ENCODE results near the gene GPR4.

Gene GPR4

DNA sequence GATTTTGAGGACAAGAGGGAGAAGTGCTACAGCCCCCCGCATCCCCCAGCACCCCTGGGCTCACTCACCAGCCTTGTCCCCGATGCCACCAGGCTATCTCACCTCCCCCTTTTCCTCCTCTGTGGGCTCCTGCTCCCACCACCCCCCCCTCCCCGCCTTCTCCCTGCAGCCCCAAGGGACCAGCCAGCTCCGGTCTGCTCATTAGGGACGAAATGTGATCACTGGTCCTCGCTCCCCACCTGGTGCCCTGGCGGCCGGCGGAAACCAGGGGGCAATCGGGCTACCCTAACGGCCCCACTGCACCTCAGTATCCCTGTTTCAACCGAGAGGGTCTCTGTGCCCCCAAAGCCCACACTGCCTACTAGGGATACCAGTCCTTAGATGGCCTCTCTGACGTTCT, 2.7 kb downstream of the GPR4 start:
- POLR2A ChIA-PET, result no interaction called here
- CTCF ChIA-PET, result interaction anchor here (1.3 kb wide), 1 partner anchor 43 kb away, joined by 4 read pairs; no protein-coding TSS in a partner anchor
- TF ChIP-seq SP1 (IDR thresholded peaks at IDR 0.05), result no peak
- DNase-seq (ENCODE audit: extremely low spot score), result no peak

DNA sequence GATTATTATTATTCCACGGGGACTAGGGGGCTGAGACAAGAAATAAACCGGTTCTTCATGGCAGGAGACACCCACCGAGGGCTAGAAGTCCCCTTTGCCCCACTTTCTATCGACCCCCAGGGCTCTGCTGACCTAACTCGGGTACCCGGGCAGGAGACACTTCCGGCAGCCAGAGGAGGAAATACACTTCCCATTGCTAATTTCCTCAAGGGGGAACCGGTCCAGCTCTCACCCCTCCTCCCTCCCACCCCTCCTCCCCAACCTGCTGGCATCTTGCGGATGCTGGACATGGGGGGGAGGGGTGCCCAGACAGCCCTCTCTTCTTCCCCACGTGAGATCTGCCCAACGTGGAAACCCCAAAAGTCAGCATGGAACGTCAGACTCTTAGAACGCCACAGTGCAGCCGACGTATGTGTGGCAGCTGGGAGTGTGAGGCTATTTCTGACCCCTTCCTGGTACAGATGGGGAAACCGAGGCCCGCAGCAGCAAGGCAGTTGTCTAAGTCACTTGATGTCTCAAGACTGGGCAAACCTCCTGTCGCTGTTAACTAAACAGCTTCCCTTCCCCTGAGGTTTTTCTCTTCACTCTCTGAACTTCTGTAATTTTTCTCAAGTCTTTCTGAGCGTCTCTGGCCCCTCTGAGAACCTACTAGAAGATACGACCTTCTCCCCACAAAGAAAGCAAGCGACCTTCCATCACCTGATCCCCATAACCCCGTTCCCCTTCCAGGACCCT, 3.6 kb downstream of the GPR4 start:
- ChIA-PET POLR2A (interaction anchor here (0.7 to 1.2 kb wide), 2 partner anchors 14 to 94 kb away, joined by 4 to 5 read pairs; partner anchors contain the start of genes QPCTL and SNRPD2), CTCF (interaction anchor here (1.2 to 1.3 kb wide), 2 partner anchors 8 to 44 kb away, joined by 4 to 5 read pairs; no protein-coding TSS in a partner anchor)
- TF ChIP-seq FOXK2 (IDR thresholded peaks at IDR 0.05) (no peak), LEF1 (IDR thresholded peaks at IDR 0.05; ENCODE audit: borderline replicate concordance) (no peak), FOXA1 (IDR thresholded peaks at IDR 0.05) (no peak), ZNF384 (IDR thresholded peaks at IDR 0.05) (no peak), TARDBP (IDR thresholded peaks at IDR 0.05) (no peak), ELF4 (IDR thresholded peaks at IDR 0.05) (no peak), NFRKB (IDR thresholded peaks at IDR 0.05) (no peak), CTBP1 (IDR thresholded peaks at IDR 0.05; ENCODE audit: borderline replicate concordance) (no peak)
- DNase-seq (ENCODE audit: extremely low spot score), result no peak

DNA sequence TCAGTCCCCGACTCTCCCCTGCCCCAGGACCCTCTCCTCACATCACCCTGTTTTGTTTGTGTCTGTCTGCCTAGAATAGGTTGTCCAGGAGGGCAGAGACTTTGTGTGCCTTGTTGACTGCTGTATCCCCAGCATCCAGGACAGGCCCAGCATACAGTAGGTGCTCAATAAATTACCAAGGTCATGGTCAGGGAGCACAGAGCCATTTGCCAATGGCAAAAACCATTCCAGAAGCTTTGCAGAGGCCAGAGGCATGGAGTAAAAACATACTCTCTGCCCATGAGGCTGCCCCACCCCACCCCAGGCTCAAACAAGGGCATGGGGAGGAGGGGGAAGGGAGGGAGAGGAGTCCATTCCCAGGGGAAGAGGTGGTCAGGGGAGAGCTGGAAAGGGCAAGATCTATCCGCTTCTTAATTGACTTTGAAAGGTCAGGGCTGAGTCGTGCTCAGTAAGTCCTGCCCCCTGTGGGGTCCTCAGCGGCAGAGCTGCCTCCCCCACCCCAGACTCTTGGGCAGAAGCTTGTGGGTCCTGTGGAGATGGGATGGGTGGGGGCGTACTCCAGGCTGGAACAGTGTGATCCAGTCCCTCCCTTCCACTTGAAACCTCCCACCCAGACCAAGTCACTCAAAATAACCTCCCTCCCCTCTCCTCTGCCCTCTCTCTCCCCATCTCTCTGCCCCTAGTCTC, 4.4 kb downstream of the GPR4 start:
- POLR2A ChIA-PET, result interaction anchor here (1.2 kb wide), 1 partner anchor 13 kb away, joined by 4 read pairs; no protein-coding TSS in a partner anchor
- CTCF ChIA-PET, result interaction anchor here (1.1 to 1.3 kb wide), 3 partner anchors 9 to 45 kb away, joined by 3 to 5 read pairs (median 4); no protein-coding TSS in a partner anchor
- DNase-seq (ENCODE audit: extremely low spot score), result no peak
- TF ChIP-seq ARNT (IDR thresholded peaks at IDR 0.05), result no peak
- no peak for TF ChIP-seq FOXK2 (IDR thresholded peaks at IDR 0.05)
- TF ChIP-seq HDGF (IDR thresholded peaks at IDR 0.05; ENCODE audit: borderline replicate concordance), result no peak
- TF ChIP-seq L3MBTL2 (conservative IDR thresholded peaks at IDR 0.05), result no peak
- TF ChIP-seq TARDBP (IDR thresholded peaks at IDR 0.05), result no peak
- TF ChIP-seq ELF4 (IDR thresholded peaks at IDR 0.05), result no peak
- TF ChIP-seq ZNF384 (IDR thresholded peaks at IDR 0.05), result no peak
- TF ChIP-seq SP1 (IDR thresholded peaks at IDR 0.05), result no peak
- no peak for TF ChIP-seq NFRKB (IDR thresholded peaks at IDR 0.05)
- TF ChIP-seq LEF1 (IDR thresholded peaks at IDR 0.05; ENCODE audit: borderline replicate concordance), result no peak
- TF ChIP-seq FOXM1 (IDR thresholded peaks at IDR 0.05; ENCODE audit: borderline replicate concordance), result no peak

DNA sequence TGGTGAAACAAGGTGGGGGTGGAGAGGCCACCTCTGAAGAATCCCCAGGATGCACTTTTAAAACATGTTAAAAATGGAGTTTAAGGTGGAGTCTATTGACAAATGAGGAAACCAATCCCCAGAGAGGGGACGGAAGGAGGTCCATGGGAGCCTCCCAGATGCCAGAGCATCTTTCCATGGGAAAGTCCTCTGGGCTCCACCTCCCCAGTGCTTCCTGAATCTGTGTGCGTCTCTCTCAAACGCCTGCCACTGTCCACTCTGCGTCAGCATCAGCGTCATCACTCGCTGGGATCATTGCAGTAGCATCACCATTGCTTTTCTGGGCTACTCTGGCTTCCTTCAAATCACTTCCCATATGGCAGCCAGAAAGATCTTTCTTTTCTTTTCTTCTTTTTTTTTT, 6.2 kb downstream of the GPR4 start:
- POLR2A ChIA-PET, result no interaction called here
- CTCF ChIA-PET, result no interaction called here
- DNase-seq (ENCODE audit: extremely low spot score), result no peak
- TF ChIP-seq BHLHE40 (IDR thresholded peaks at IDR 0.05; ENCODE audit: borderline replicate concordance), result no peak
- TF ChIP-seq ARNT (IDR thresholded peaks at IDR 0.05), result no peak

- no peak for DNase-seq (ENCODE audit: extremely low spot score)
- ChIA-PET POLR2A (no interaction called here), CTCF (no interaction called here)
- TF ChIP-seq SP1 (IDR thresholded peaks at IDR 0.05), result no peak
- no peak for TF ChIP-seq FOXK2 (IDR thresholded peaks at IDR 0.05)
- no peak for TF ChIP-seq ZNF384 (IDR thresholded peaks at IDR 0.05)
- no peak for TF ChIP-seq CTBP1 (IDR thresholded peaks at IDR 0.05; ENCODE audit: borderline replicate concordance)
Measured at GRCh38 chr19:45593520-45593919, 8.5 kb downstream of the GPR4 start.

DNA sequence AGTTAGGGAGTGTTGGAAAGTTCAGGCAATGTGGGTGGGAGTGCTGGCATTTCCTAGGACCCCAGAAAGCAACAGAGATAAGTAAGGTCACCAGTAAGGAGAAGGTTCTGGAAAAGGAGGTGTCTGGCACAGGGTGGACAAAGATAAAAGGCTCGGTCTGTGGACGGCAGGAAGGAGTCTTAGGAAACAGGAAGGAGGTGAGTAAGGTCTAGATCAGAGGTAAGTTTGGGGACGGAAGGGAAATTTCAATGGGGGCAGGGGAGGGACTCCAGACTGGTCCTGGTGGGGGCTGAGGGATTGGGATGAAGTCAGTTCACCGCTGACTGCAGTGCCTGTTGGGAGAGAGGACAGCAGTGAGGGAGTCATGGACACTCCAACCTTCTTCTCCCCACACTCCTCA, 9.6 kb downstream of the GPR4 start:
- ChIA-PET CTCF (no interaction called here), POLR2A (no interaction called here)
- DNase-seq (ENCODE audit: extremely low spot score), result no peak
- TF ChIP-seq PKNOX1 (IDR thresholded peaks at IDR 0.05), result no peak
- TF ChIP-seq ELF4 (IDR thresholded peaks at IDR 0.05), result no peak
- TF ChIP-seq FOXA1 (IDR thresholded peaks at IDR 0.05), result no peak
- TF ChIP-seq SUZ12 (IDR thresholded peaks at IDR 0.05), result no peak

- TF ChIP-seq PKNOX1 (IDR thresholded peaks at IDR 0.05), result no peak
- CTCF ChIA-PET, result interaction anchor here (0.7 to 2.0 kb wide), 4 partner anchors 49 to 86 kb away, joined by 3 to 15 read pairs (median 6); partner anchors contain the start of gene EML2
- no peak for DNase-seq (ENCODE audit: extremely low spot score)
- POLR2A ChIA-PET, result interaction anchor here (1.0 kb wide), 1 partner anchor 50 kb away, joined by 5 read pairs; no protein-coding TSS in a partner anchor
Measured at GRCh38 chr19:45591638-45592005, 10.4 kb downstream of the GPR4 start.
